Measurements from ENCODE around the gene CNGA2.

DNA sequence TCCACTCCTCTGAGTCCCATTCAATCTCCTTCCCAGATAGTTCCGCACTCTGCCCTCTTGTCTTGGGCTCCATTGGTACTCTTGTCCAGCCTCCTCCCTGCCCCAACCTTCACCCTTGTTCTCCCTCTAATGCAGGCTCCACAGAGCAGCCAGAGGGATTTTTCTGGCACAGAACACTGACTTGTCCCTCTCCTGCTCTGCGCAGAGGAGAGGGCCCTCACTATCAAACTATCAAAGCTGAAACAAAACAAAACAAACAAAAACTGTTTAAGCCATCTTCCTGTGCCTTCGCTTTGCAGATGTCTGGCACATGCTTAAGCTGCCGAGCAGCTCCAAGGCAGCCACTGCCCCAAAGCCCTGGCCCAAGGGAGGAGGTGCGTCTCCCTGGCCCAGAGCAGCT is 2.9 kb downstream of the CNGA2 start:
- no peak for TF ChIP-seq TARDBP (IDR thresholded peaks at IDR 0.05; ENCODE audit: borderline replicate concordance)
- TF ChIP-seq CTCF (IDR thresholded peaks at IDR 0.05 in 2 of 3, conservative IDR thresholded peaks at IDR 0.05 in 1 of 3; ENCODE audit: control insufficient read depth in 2 of 3, extremely low read depth in 1 of 3, insufficient read depth in 1 of 3, low read depth in 3 of 3, low read length in 3 of 3) = no peak
- no peak for TF ChIP-seq NR2C2 (IDR thresholded peaks at IDR 0.05; ENCODE audit: borderline replicate concordance, control insufficient read depth, insufficient read length, low read depth)
- no peak for TF ChIP-seq YY1 (IDR thresholded peaks at IDR 0.05; ENCODE audit: low read depth, low read length)
- TF ChIP-seq HDAC2 (IDR thresholded peaks at IDR 0.05) = no peak

All from GM12878 (cell line).